ENCODE results near the gene TSKS. TPM values are rescaled to one million over a fixed set of nuclear protein-coding genes. Genes with fewer than 3 reads are reported as not detected.

Gene TSKS
- total and polyA plus RNA-seq, 2 donors (not counting 3 experiments of a cell fraction or from before 2014, with no cell fraction given): 0.03 TPM; not detected in 1

DNA sequence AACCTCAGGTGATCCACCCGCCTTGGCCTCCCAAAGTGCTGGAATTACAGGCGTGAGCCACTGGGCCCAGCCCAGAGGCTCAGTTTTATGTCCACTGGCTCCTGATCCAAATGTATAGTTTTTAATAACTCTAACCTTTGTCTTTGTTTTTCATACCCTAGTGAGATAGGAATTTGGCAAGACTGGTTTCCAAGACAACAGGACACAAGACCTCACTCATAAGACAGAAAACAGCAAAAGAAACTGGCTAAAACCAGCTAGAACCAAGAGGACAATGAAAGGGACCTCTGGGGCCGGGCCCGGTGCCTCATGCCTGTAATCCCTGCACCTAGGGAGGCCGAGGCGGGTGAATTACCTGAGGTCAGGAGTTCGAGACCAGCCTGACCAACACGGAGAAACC is 44.6 kb downstream of the TSKS start:
- intact Hi-C loops (cut with micrococcal nuclease): no loop called here
- no peaks in the 10 kb centered on the region for H3K4me1 ChIP-seq (ENCODE audit: control insufficient read depth, extremely low read depth, insufficient read depth, low read length)
- no peak overlapping the region for H3K9ac ChIP-seq (replicated peaks; ENCODE audit: extremely low read depth, insufficient read depth, low read length)
- H3K79me2 ChIP-seq (ENCODE audit: control insufficient read depth, insufficient read depth, low read length): no peaks in the 10 kb centered on the region
- FAIRE-seq (no peak), DNase-seq (ENCODE audit: low read depth, low spot score) (no peak)
- H3K36me3 ChIP-seq (ENCODE audit: control insufficient read depth in 2 of 2, extremely low read depth in 1 of 2, insufficient read depth in 2 of 2, low read length in 2 of 2): peaks cover 0 to 1% of the 10 kb centered on the region in 2 experiments
- no TSS peak for BruUV-seq (replicated peaks)
- POLR2A ChIA-PET: no interaction called here
- dilution Hi-C loops (cut with MboI; ENCODE audit: extremely low pct_ligation_motif_present, low sequenced_read_pairs): no loop called here
- H3K27ac ChIP-seq (ENCODE audit: insufficient read depth, low read depth, low read length): no peak overlapping the region
- no peak overlapping the region for H2AFZ ChIP-seq (ENCODE audit: low read depth, low read length)
- no peaks in the 10 kb centered on the region for H3K9me1 ChIP-seq (replicated peaks; ENCODE audit: control insufficient read depth, extremely low read depth, insufficient read depth, low read length)
- H3K4me3 ChIP-seq (replicated peaks in 1 of 3; ENCODE audit: insufficient read depth in 1 of 3, low read depth in 1 of 3, low read length in 3 of 3): no peak overlapping the region
- no peaks in the 10 kb centered on the region for H3K9me3 ChIP-seq (replicated peaks; ENCODE audit: control insufficient read depth, insufficient read depth, low read length)
- H3K27me3 ChIP-seq (ENCODE audit: control insufficient read depth in 2 of 2, insufficient read depth in 2 of 2, low read length in 2 of 2): no peaks in the 10 kb centered on the region
- CTCF ChIA-PET: interaction anchor here (0.9 to 2.1 kb wide), 6 partner anchors 9 to 38 kb away, joined by 4 to 9 read pairs (median 6); no protein-coding TSS in a partner anchor
- no peak overlapping the region for H3K4me2 ChIP-seq (ENCODE audit: insufficient read depth, low read length)
- no peaks in the 10 kb centered on the region for H4K20me1 ChIP-seq (replicated peaks; ENCODE audit: control insufficient read depth, extremely low read depth, insufficient read depth, low read length)
- TF ChIP-seq, protein P1, sequence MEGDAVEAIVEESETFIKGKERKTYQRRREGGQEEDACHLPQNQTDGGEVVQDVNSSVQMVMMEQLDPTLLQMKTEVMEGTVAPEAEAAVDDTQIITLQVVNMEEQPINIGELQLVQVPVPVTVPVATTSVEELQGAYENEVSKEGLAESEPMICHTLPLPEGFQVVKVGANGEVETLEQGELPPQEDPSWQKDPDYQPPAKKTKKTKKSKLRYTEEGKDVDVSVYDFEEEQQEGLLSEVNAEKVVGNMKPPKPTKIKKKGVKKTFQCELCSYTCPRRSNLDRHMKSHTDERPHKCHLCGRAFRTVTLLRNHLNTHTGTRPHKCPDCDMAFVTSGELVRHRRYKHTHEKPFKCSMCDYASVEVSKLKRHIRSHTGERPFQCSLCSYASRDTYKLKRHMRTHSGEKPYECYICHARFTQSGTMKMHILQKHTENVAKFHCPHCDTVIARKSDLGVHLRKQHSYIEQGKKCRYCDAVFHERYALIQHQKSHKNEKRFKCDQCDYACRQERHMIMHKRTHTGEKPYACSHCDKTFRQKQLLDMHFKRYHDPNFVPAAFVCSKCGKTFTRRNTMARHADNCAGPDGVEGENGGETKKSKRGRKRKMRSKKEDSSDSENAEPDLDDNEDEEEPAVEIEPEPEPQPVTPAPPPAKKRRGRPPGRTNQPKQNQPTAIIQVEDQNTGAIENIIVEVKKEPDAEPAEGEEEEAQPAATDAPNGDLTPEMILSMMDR (IDR thresholded peaks at IDR 0.05; ENCODE audit: extremely low read depth in 1 of 2, insufficient read depth in 1 of 2, low read depth in 1 of 2, low read length in 2 of 2): no peak
- no peak for TF ChIP-seq EZH2 (IDR thresholded peaks at IDR 0.05; ENCODE audit: borderline replicate concordance, low read depth, low read length, severe bottlenecking)
- no peak for TF ChIP-seq FOS (IDR thresholded peaks at IDR 0.05; ENCODE audit: borderline replicate concordance, insufficient read depth, low read length)
- no peak for TF ChIP-seq JUN (IDR thresholded peaks at IDR 0.05; ENCODE audit: borderline replicate concordance, insufficient read depth, insufficient read length, low read depth)
- TF ChIP-seq POLR2AphosphoS5 (IDR thresholded peaks at IDR 0.05; ENCODE audit: insufficient read depth, low read depth, low read length): no peak
- no peak for TF ChIP-seq GATA2 (IDR thresholded peaks at IDR 0.05; ENCODE audit: insufficient read depth, insufficient read length, low read depth, low read length)
- TF ChIP-seq, protein P2, sequence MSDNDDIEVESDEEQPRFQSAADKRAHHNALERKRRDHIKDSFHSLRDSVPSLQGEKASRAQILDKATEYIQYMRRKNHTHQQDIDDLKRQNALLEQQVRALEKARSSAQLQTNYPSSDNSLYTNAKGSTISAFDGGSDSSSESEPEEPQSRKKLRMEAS (IDR thresholded peaks at IDR 0.05; ENCODE audit: insufficient read depth, insufficient read length): no peak
- TF ChIP-seq MYC (IDR thresholded peaks at IDR 0.05; ENCODE audit: low read depth, low read length): no peak
- TF ChIP-seq POLR2A (IDR thresholded peaks at IDR 0.05; ENCODE audit: low read depth, low read length): no peak

All from endothelial cell of umbilical vein (primary cell).